Choroid plexus epithelial cell (primary cell): Measurements from ENCODE around the gene TAPT1.

Experiments used
- DNase-seq: peaks from one replicate; pipeline ENCODE4 v3.0.0-alpha.2; 2010; ENCODE audit warnings: low read depth
- H3K4me3 ChIP-seq: 2 replicates; pipeline ENCODE4 v1.5.1; 2011; ENCODE audit warnings: low read depth, mild to moderate bottlenecking, control low read depth, low read length, moderate library complexity
- TF ChIP-seq, protein P1 (sequence below): conservative IDR thresholded peaks from 2 replicates; pipeline ENCODE4 v1.5.1; 2011; ENCODE audit warnings: low read depth, mild to moderate bottlenecking, control low read depth, inconsistent platforms, low read length, moderate library complexity

TAPT1 gene

DNA sequence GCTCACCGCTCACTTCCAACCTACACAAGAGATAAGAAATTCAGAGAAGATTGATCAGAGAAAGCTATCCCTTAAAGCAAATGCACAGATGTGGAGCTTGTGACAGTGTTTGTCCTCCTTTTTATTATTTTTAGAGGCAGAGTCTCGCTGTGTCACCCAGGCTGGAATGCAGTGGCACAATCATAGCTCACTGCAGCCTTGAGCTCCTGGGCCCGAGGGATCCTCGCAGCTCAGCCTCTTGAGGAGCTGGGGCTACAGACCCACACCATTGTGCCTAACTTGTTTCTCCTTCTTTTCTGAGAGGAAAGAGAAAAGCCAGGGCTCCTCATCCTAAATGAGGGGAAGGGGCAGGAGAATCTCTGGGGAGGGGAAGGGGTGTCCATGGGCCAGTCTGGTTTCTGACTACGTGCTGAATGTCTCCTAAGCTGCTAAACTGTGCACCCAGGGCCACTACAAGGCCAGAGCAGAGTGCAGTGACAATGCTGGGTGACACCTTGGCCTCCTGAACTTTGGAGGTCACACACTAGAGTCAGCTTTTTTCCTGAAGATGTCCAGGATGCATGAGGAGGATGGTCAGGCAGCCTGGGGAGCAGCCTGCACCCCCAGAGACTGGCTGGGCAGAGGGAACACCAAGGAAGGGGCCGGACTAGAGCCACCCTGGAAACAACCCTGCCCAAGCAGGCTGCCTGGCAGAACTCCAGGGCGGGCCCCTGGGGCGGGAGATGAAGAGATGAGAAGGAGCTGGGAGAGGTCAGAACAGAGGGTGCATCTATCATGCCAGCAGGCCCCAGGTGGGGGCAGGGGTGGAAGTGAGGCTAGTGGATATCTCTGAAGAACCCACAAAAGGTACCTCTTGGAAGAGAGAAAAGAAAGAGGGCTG lies 87.0 kb downstream of the TAPT1 start:
- TF ChIP-seq, protein P1, sequence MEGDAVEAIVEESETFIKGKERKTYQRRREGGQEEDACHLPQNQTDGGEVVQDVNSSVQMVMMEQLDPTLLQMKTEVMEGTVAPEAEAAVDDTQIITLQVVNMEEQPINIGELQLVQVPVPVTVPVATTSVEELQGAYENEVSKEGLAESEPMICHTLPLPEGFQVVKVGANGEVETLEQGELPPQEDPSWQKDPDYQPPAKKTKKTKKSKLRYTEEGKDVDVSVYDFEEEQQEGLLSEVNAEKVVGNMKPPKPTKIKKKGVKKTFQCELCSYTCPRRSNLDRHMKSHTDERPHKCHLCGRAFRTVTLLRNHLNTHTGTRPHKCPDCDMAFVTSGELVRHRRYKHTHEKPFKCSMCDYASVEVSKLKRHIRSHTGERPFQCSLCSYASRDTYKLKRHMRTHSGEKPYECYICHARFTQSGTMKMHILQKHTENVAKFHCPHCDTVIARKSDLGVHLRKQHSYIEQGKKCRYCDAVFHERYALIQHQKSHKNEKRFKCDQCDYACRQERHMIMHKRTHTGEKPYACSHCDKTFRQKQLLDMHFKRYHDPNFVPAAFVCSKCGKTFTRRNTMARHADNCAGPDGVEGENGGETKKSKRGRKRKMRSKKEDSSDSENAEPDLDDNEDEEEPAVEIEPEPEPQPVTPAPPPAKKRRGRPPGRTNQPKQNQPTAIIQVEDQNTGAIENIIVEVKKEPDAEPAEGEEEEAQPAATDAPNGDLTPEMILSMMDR = no peak

DNA sequence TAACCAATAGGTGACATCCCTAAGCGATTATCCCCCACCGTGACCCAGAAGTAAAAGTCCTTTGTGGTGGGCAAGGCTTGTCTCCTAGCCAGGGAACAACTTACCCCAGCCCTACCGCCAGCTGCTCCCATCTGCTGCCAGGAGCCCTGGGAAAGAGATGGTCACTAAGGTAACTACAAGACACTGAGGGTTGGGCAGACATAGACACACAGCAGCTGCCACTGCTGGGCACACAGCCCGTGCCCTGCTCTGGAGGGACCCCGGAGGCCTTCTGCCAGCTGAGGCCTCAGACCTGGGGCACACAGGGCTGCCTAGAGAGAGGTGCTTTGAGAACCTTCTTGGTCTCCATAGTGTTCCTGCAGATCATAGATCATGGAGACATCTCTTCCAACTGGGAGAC lies 89.4 kb downstream of the TAPT1 start:
- TF ChIP-seq, protein P1 = no peak
- no peak overlapping the region for H3K4me3 ChIP-seq
- DNase-seq = no peak

More for the DNA sequence above, 87.0 kb downstream of the TAPT1 start:
- no peak overlapping the region for H3K4me3 ChIP-seq
- no peak for DNase-seq

DNA sequence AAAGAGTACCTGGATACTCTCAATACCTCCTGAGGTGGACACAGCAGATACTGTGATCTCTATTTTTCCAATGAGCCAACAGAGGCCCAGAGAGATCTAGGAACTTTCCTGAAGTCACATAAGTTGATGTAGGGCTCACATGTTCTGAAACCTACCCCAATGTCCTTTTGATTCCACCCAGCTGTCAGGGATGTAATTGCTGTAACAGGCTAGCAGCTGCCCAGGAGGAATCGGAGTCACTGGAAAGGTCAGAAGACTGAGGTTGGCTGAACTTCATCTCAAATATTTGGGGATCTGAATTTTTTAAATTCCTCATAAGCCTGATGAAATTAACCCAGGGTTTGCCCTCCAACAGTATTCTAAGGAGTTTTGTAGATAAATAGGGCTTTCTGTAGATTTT lies 90.0 kb downstream of the TAPT1 start:
- no peak overlapping the region for H3K4me3 ChIP-seq
- peak; percentile 19 for DNase-seq
- TF ChIP-seq, protein P1 = no peak

DNA sequence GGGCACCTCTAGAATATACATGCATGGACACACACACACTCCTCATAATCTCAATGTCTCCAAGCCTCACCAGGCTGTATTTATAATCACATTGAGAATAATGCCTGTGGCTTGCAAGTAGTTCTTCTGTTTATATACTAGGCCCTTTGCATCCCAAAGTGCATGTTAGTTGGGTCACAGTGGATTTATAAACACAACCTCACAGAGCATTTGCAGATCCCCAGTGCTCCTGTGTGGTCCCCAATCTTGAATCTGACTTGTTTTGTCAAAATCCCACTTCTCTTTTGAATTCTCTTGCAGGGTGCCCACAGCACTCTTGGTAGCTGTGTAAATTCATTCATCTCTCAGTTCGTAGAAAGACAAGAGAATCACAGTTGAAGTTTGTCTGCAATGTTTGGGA lies 92.9 kb downstream of the TAPT1 start:
- no peak overlapping the region for H3K4me3 ChIP-seq

DNA sequence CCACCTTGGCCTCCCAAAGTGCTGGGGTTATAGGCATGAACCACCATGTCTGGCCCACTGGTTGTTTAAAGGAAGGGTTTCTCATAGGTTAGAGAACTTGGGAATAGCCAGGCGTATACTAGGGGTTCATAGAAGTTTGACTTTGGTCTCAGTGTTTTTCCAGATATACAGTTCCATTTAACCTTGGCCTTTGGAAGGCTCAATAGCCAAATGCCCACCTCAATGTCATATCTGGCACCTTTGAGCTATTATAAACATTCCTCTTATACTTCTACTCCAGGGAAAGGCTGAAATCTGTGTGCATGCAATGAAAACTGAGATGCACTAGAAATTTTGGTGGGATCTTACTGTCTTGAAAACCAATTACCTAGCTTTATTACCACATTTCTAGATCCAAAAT lies 95.0 kb downstream of the TAPT1 start:
- H3K4me3 ChIP-seq = no peak overlapping the region
- TF ChIP-seq, protein P1 = no peak
- no peak for DNase-seq

More for the DNA sequence above, 92.9 kb downstream of the TAPT1 start:
- no peak for DNase-seq
- TF ChIP-seq, protein P1 = no peak

DNA sequence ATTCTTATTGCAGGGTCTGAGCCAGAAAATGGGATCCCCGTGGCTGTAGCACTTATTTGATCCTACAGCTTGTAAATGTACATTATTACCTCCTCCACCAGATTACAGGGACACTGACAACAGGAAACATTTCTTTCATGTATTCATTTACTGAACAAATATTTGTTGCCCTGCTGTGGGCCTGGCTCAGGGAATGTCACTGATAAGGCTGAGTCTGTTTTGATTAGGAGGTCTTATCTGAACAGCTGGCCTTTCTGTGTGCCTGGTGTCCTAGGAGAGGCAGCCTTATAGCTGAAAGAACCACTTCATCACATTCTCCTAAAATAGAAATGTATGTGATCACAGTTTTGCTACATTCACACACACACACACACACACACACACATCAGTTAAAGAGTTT lies 96.9 kb downstream of the TAPT1 start:
- no peak overlapping the region for H3K4me3 ChIP-seq
- TF ChIP-seq, protein P1 = no peak
- peak; percentile 10 for DNase-seq

DNA sequence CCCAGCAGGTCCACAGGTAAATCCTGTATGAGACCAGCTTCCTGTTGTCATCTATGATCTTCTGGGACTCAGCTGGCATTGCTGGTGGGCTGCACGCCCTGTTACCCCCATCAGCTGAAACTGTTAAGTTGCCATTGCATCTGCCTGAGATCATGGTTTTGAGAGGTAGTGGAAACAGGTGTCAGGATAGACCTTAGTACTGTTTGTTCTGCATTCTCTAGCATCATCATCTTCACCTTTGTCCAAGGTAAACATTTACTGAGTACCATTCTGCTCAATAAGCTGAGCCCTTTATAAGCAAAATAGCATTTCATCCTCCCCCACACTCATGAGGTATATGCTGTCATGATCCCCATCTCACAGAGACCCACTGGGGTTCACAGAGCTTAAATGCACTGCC lies 99.6 kb downstream of the TAPT1 start:
- TF ChIP-seq, protein P1 = no peak
- no peak overlapping the region for H3K4me3 ChIP-seq
- no peak for DNase-seq
